ENCODE measurements around the gene OR2V2.
"Not testable (repeated sequence)": the region's sequence is repeated elsewhere in the genome, so short reads cannot be mapped to it uniquely, and the experiment has no call there.

DNA sequence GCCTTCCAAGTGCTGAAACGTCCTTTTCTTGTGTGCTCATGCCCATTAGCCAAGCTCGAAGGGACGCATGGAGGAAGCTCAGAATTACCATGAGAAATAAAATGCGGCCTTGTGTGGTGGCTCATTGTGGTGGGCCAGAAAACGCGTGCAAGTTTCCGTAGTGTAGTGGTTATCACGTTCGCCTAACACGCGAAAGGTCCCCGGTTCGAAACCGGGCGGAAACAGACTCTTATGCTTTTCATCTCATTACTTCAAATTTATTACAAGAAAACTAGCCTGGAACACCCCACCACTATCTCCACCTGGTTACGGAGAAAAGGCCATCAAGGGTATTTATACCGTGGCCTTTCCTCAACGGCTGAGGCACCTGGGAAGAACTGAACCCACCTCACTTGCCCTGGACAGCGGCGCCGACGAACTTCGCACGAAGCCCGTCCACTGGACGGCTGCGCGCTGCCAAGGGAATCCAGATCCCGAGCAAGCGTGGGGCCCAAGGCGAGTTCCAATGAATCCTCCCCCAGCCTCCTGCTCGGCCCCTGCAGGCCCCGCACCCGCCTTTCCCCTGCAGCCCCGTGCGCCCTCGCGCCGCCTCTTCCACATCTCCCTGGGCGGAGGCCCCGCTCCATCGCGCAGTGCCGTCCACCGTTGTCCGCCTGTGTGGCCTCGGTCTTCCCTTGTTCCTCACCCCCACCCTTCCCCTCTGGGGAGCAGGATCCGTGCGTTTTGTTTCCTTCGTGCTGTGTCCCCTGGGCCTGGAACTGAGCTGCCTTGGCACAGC lies 22.3 kb downstream of the OR2V2 start:
- TF ChIP-seq POLR2A (IDR thresholded peaks at IDR 0.05) = not testable (repeated sequence)
- TF ChIP-seq, protein P1, sequence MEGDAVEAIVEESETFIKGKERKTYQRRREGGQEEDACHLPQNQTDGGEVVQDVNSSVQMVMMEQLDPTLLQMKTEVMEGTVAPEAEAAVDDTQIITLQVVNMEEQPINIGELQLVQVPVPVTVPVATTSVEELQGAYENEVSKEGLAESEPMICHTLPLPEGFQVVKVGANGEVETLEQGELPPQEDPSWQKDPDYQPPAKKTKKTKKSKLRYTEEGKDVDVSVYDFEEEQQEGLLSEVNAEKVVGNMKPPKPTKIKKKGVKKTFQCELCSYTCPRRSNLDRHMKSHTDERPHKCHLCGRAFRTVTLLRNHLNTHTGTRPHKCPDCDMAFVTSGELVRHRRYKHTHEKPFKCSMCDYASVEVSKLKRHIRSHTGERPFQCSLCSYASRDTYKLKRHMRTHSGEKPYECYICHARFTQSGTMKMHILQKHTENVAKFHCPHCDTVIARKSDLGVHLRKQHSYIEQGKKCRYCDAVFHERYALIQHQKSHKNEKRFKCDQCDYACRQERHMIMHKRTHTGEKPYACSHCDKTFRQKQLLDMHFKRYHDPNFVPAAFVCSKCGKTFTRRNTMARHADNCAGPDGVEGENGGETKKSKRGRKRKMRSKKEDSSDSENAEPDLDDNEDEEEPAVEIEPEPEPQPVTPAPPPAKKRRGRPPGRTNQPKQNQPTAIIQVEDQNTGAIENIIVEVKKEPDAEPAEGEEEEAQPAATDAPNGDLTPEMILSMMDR (IDR thresholded peaks at IDR 0.05) = not testable (repeated sequence)

All from gastroesophageal sphincter (tissue), 3 donors.